Loucy (cell line): ENCODE data around the gene ZNF593.

Experiments
- EZH2phosphoT487 ChIP-seq: fragments of 200-600 bp; IDR thresholded peaks from 2 replicates; pipeline ENCODE4 v1.6.1; 2018; ENCODE audit warnings: antibody characterized with exemption, mild to moderate bottlenecking, moderate library complexity, borderline replicate concordance
- TF ChIP-seq, protein P1 (sequence below): fragments of 200-600 bp; sonication (generic); conservative IDR thresholded peaks from 2 replicates; pipeline ENCODE4 v1.5.1; 2014; ENCODE audit warnings: mild to moderate bottlenecking, antibody characterized with exemption, low read length

DNA sequence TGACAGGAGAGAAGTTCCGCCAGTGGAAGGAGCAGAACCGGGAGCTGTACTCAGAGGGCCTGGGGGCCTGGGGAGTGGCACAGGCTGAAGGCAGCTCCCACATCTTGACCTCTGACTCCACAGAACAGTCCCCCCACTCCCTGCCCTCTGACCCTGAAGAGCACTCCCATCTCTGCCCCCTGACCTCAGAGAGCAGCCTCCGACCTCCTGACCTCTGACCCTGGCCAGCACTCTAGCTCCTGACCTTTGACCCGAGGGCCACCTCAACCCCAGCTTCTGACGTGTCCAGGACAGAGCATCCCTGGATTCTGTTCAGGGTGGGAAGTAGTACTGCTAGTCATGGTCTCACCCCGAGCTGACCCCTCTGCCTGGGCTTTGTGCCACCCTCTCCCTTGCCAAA lies 19.6 kb downstream of the ZNF593 start:
- TF ChIP-seq, protein P1, sequence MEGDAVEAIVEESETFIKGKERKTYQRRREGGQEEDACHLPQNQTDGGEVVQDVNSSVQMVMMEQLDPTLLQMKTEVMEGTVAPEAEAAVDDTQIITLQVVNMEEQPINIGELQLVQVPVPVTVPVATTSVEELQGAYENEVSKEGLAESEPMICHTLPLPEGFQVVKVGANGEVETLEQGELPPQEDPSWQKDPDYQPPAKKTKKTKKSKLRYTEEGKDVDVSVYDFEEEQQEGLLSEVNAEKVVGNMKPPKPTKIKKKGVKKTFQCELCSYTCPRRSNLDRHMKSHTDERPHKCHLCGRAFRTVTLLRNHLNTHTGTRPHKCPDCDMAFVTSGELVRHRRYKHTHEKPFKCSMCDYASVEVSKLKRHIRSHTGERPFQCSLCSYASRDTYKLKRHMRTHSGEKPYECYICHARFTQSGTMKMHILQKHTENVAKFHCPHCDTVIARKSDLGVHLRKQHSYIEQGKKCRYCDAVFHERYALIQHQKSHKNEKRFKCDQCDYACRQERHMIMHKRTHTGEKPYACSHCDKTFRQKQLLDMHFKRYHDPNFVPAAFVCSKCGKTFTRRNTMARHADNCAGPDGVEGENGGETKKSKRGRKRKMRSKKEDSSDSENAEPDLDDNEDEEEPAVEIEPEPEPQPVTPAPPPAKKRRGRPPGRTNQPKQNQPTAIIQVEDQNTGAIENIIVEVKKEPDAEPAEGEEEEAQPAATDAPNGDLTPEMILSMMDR = no peak
- no peak for TF ChIP-seq EZH2phosphoT487
